Ishikawa (cell line): Measurements from ENCODE around the gene SLC6A12.

Experiments
- CEBPB ChIP-seq: IDR thresholded peaks from 2 replicates; pipeline ENCODE4 v1.6.1; 2012
- CREB1 ChIP-seq: IDR thresholded peaks from 2 replicates; pipeline ENCODE4 v1.6.1; 2012; ENCODE audit warnings: low read depth
- EGR1 ChIP-seq: IDR thresholded peaks from 2 replicates; pipeline ENCODE4 v1.6.1; 2012
- EP300 ChIP-seq: IDR thresholded peaks from 2 replicates; pipeline ENCODE4 v1.6.1; 2012; ENCODE audit warnings: borderline replicate concordance
- FOXM1 ChIP-seq: IDR thresholded peaks from 2 replicates; pipeline ENCODE4 v1.6.1; 2012; ENCODE audit warnings: low read depth, borderline replicate concordance
- NFIC ChIP-seq: IDR thresholded peaks from 2 replicates; pipeline ENCODE4 v1.6.1; 2012
- TAF1 ChIP-seq: IDR thresholded peaks from 2 replicates; pipeline ENCODE4 v1.6.1; 2012; ENCODE audit warnings: low read depth, mild to moderate bottlenecking
- YY1 ChIP-seq: IDR thresholded peaks from 2 replicates; pipeline ENCODE4 v1.6.1; 2012; ENCODE audit warnings: low read depth
- ZBTB7A ChIP-seq: IDR thresholded peaks from 2 replicates; pipeline ENCODE4 v1.6.1; 2012; ENCODE audit warnings: low read depth
- TF ChIP-seq, protein P1 (sequence below): IDR thresholded peaks from 2 replicates; pipeline ENCODE4 v1.6.1; 2012; ENCODE audit warnings: low read depth, mild to moderate bottlenecking
- TF ChIP-seq, protein P2 (sequence below): IDR thresholded peaks from 2 replicates; pipeline ENCODE4 v1.6.1; 2012
- TF ChIP-seq, protein P3 (sequence below): IDR thresholded peaks from 2 replicates; pipeline ENCODE4 v1.6.1; 2012

DNA sequence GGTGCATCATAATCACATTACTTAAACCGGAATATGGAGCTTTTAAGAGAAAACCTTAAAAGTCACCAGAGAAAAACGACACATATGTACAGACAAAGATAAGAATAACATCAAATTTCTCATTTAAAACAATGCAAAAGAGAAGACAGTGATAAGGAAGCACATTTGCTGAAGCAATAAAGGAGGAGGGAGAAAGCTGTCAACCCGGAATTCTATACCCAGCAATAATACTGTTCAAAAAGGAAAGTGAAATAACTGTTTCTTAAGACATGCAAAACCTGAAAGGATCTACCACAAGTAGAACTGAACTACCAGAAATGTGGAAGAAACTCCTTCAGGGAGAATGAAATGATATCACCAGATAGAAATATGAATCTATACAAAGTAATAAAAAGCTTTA, 33.3 kb upstream of the SLC6A12 start:
- TF ChIP-seq, protein P1, sequence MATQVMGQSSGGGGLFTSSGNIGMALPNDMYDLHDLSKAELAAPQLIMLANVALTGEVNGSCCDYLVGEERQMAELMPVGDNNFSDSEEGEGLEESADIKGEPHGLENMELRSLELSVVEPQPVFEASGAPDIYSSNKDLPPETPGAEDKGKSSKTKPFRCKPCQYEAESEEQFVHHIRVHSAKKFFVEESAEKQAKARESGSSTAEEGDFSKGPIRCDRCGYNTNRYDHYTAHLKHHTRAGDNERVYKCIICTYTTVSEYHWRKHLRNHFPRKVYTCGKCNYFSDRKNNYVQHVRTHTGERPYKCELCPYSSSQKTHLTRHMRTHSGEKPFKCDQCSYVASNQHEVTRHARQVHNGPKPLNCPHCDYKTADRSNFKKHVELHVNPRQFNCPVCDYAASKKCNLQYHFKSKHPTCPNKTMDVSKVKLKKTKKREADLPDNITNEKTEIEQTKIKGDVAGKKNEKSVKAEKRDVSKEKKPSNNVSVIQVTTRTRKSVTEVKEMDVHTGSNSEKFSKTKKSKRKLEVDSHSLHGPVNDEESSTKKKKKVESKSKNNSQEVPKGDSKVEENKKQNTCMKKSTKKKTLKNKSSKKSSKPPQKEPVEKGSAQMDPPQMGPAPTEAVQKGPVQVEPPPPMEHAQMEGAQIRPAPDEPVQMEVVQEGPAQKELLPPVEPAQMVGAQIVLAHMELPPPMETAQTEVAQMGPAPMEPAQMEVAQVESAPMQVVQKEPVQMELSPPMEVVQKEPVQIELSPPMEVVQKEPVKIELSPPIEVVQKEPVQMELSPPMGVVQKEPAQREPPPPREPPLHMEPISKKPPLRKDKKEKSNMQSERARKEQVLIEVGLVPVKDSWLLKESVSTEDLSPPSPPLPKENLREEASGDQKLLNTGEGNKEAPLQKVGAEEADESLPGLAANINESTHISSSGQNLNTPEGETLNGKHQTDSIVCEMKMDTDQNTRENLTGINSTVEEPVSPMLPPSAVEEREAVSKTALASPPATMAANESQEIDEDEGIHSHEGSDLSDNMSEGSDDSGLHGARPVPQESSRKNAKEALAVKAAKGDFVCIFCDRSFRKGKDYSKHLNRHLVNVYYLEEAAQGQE = no peak
- TF ChIP-seq, protein P2, sequence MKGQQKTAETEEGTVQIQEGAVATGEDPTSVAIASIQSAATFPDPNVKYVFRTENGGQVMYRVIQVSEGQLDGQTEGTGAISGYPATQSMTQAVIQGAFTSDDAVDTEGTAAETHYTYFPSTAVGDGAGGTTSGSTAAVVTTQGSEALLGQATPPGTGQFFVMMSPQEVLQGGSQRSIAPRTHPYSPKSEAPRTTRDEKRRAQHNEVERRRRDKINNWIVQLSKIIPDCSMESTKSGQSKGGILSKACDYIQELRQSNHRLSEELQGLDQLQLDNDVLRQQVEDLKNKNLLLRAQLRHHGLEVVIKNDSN = no peak
- TF ChIP-seq ZBTB7A (no peak), EP300 (no peak), YY1 (no peak), CREB1 (no peak), TAF1 (no peak), NFIC (no peak), EGR1 (no peak), CEBPB (no peak), FOXM1 (no peak)
- TF ChIP-seq, protein P3, sequence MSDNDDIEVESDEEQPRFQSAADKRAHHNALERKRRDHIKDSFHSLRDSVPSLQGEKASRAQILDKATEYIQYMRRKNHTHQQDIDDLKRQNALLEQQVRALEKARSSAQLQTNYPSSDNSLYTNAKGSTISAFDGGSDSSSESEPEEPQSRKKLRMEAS = no peak
